A673 (cell line): ENCODE data around the gene ADGRF4. TPM values are rescaled to one million over a fixed set of nuclear protein-coding genes. Genes with fewer than 3 reads are reported as not detected.

ENCODE experiments used
- BruUV-seq: library from RNA; stranded (reverse); fragments of 400-500 nt; replicated peaks from 2 replicates; lab custom pipeline; 2021; lab: Mats Ljungman, UMichigan
- CTCF ChIA-PET: fragments of 300-600 bp; sonication (Branson Sonifier 250); formaldehyde crosslinking; loops from one replicate; lab custom pipeline; 2022; ENCODE audit warnings: antibody characterized with exemption; lab: Charles Lee
- POLR2A ChIA-PET: fragments of 300-600 bp; sonication (Branson Sonifier 250); formaldehyde crosslinking; loops from one replicate; lab custom pipeline; 2022; ENCODE audit warnings: antibody characterized with exemption; ENCODE audit not compliant: low non-redundant PET; lab: Charles Lee
- DNase-seq: peaks from one replicate; pipeline ENCODE4 v3.0.0-alpha.2; 2015; ENCODE audit warnings: low spot score
- H3K27ac ChIP-seq: fragments of 200-600 bp; sonication (generic); 2 replicates; pipeline ENCODE4 v1.5.1; 2016; ENCODE audit warnings: mixed run types, low read depth, mild to moderate bottlenecking, mixed read lengths, antibody characterized with exemption, low read length; ENCODE audit not compliant: poor library complexity, severe bottlenecking
- H3K27me3 ChIP-seq: fragments of 200-600 bp; sonication (generic); replicated peaks from 2 replicates; pipeline ENCODE4 v1.6.1; 2017; ENCODE audit warnings: mixed run types, low read depth, mild to moderate bottlenecking, mixed read lengths, antibody characterized with exemption, low read length; ENCODE audit not compliant: insufficient read depth, poor library complexity
- H3K36me3 ChIP-seq: fragments of 200-600 bp; sonication (generic); 2 replicates; pipeline ENCODE4 v1.6.1; 2016; ENCODE audit warnings: mixed run types, mild to moderate bottlenecking, mixed read lengths, antibody characterized with exemption, low read length; ENCODE audit not compliant: insufficient read depth, poor library complexity, severe bottlenecking
- H3K4me1 ChIP-seq: fragments of 200-600 bp; sonication (generic); 2 replicates; pipeline ENCODE4 v1.6.1; 2017; ENCODE audit warnings: mixed run types, mild to moderate bottlenecking, mixed read lengths, antibody characterized with exemption, low read length; ENCODE audit not compliant: insufficient read depth, poor library complexity, severe bottlenecking
- H3K4me3 ChIP-seq: fragments of 200-600 bp; sonication (generic); 2 replicates; pipeline ENCODE4 v1.5.1; 2016; ENCODE audit warnings: low read depth, mixed run types, mild to moderate bottlenecking, mixed read lengths, low read length; ENCODE audit not compliant: poor library complexity, severe bottlenecking
- H3K9me3 ChIP-seq: fragments of 200-600 bp; sonication (generic); 2 replicates; pipeline ENCODE4 v1.6.1; 2016; ENCODE audit warnings: mixed run types, low read depth, mild to moderate bottlenecking, mixed read lengths, antibody characterized with exemption, low read length; ENCODE audit not compliant: poor library complexity, severe bottlenecking
- EZH2 ChIP-seq: fragments of 200-600 bp; sonication (generic); IDR thresholded peaks from 2 replicates; pipeline ENCODE4 v1.6.1; 2017; ENCODE audit warnings: borderline replicate concordance, low read depth, mild to moderate bottlenecking, mixed read lengths, antibody characterized with exemption, low read length; ENCODE audit not compliant: poor library complexity, severe bottlenecking
- intact Hi-C: fragments of 100-400 bp; cut with micrococcal nuclease; formaldehyde crosslinking; loops from one replicate; pipeline ENCODE4 v1.10.0; 2022; ENCODE audit not compliant: unreplicated experiment
- total RNA-seq: library from RNA; stranded (reverse); gene quantifications from 2 replicates; pipeline ENCODE4 v1.2.3, GENCODE V29; 2021
- TF ChIP-seq, protein P1 (sequence below): fragments of 300-800, 200-600 bp; sonication (generic); conservative IDR thresholded peaks from 2 replicates; pipeline ENCODE4 v1.5.1; 2017; ENCODE audit warnings: low read depth, mild to moderate bottlenecking, antibody characterized with exemption, low read length, moderate library complexity, mixed read lengths

Gene ADGRF4
- total RNA-seq, 1 experiment from 2014 or later, result not detected

GRCh38 chr6:47701363-47701762 lies 3.0 kb downstream of the ADGRF4 start:
- TF ChIP-seq EZH2, result no peak
- intact Hi-C loops, result no loop called here
- CTCF ChIA-PET, result no interaction called here

GRCh38 chr6:47709160-47709559 lies 10.8 kb downstream of the ADGRF4 start:
- CTCF ChIA-PET, result no interaction called here
- no peak for DNase-seq
- Histone ChIP-seq H3K9me3 (no peaks in the 10 kb centered on the region), H3K36me3 (no peaks in the 10 kb centered on the region), H3K4me3 (no peak overlapping the region), H3K4me1 (no peaks in the 10 kb centered on the region), H3K27me3 (peaks cover 5% of the 10 kb centered on the region), H3K27ac (no peak overlapping the region)
- intact Hi-C loops, result no loop called here
- BruUV-seq, result no TSS peak
- TF ChIP-seq EZH2, result no peak
- TF ChIP-seq, protein P1, sequence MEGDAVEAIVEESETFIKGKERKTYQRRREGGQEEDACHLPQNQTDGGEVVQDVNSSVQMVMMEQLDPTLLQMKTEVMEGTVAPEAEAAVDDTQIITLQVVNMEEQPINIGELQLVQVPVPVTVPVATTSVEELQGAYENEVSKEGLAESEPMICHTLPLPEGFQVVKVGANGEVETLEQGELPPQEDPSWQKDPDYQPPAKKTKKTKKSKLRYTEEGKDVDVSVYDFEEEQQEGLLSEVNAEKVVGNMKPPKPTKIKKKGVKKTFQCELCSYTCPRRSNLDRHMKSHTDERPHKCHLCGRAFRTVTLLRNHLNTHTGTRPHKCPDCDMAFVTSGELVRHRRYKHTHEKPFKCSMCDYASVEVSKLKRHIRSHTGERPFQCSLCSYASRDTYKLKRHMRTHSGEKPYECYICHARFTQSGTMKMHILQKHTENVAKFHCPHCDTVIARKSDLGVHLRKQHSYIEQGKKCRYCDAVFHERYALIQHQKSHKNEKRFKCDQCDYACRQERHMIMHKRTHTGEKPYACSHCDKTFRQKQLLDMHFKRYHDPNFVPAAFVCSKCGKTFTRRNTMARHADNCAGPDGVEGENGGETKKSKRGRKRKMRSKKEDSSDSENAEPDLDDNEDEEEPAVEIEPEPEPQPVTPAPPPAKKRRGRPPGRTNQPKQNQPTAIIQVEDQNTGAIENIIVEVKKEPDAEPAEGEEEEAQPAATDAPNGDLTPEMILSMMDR, result no peak
- POLR2A ChIA-PET, result no interaction called here

More at GRCh38 chr6:47701363-47701762, 3.0 kb downstream of the ADGRF4 start:
- no peak for DNase-seq
- BruUV-seq, result no TSS peak
- Histone ChIP-seq H3K27ac (no peak overlapping the region), H3K4me1 (no peaks in the 10 kb centered on the region), H3K9me3 (no peaks in the 10 kb centered on the region), H3K27me3 (no peaks in the 10 kb centered on the region), H3K36me3 (no peaks in the 10 kb centered on the region), H3K4me3 (no peak overlapping the region)
- POLR2A ChIA-PET, result no interaction called here

GRCh38 chr6:47710295-47710694 lies 11.9 kb downstream of the ADGRF4 start:
- intact Hi-C loops, result no loop called here
- no TSS peak for BruUV-seq
- CTCF ChIA-PET, result no interaction called here

More at GRCh38 chr6:47710295-47710694, 11.9 kb downstream of the ADGRF4 start:
- DNase-seq, result no peak
- Histone ChIP-seq H3K36me3 (no peaks in the 10 kb centered on the region), H3K9me3 (no peaks in the 10 kb centered on the region), H3K27ac (no peak overlapping the region), H3K4me1 (no peaks in the 10 kb centered on the region), H3K4me3 (no peak overlapping the region), H3K27me3 (peaks cover 5% of the 10 kb centered on the region)
- TF ChIP-seq EZH2, result no peak
- TF ChIP-seq, protein P1, result no peak
- POLR2A ChIA-PET, result no interaction called here
